K562 (cell line): ENCODE data around the gene ATOSA. TPM values are rescaled to one million over a fixed set of nuclear protein-coding genes. Genes with fewer than 3 reads are reported as not detected.

Experiments
- ATAC-seq: fragments of 200-7000 bp; cut with Tn5 transposase; 3 replicates; pipeline ENCODE4 v1.9.1; 2020; ENCODE audit warnings: moderate library complexity
- BruUV-seq: library from RNA; stranded (reverse); fragments of 400-500 nt; replicated peaks from 2 replicates; lab custom pipeline; 2021; lab: Mats Ljungman, UMichigan
- CTCF ChIA-PET: fragments of 300-600 bp; formaldehyde crosslinking; extraction: SDS; loops from one replicate; lab custom pipeline; 2021; ENCODE audit warnings: low intra/inter-chr PET ratio; lab: Yijun Ruan, JAX
- POLR2A ChIA-PET: fragments of 300-600, 350-650 bp; sonication (Branson Sonifier 250); formaldehyde crosslinking; extraction: SDS; loops from one replicate; lab custom pipeline; 2021; ENCODE audit warnings: antibody characterized with exemption, inconsistent platforms; lab: Yijun Ruan, JAX
- DNase-seq, 4 experiments: peaks; one replicate each; pipeline versions ENCODE4 v3.0.0 to v3.0.0-alpha.2; 2011 to 2018; ENCODE audit warnings: low spot score in 3 of 4, mixed read lengths in 3 of 4; ENCODE audit errors: extremely low read depth in 1 of 4
- FAIRE-seq: peaks from 2 replicates; lab custom pipeline; 2011; peaks lifted over from hg19 to GRCh38; lab: Jason Lieb, UNC
- H2AFZ ChIP-seq: 2 replicates; pipeline ENCODE4 v1.6.0; 2011; ENCODE audit warnings: low read depth, low read length, control low read depth, inconsistent platforms
- H3K27ac ChIP-seq: fragments of 200-600 bp; 3 replicates; pipeline ENCODE4 v1.8.0; 2011; ENCODE audit warnings: low read depth, mild to moderate bottlenecking, control low read depth, inconsistent platforms, low read length, moderate library complexity, mixed read lengths; ENCODE audit errors: extremely low read depth
- H3K27me3 ChIP-seq, 2 experiments: fragments of 300-600 bp in 1 of 2; 2 replicates in 1 of 2; 3 replicates in 1 of 2; pipeline versions ENCODE4 v1.6.0 to v1.8.0; 2011; ENCODE audit warnings: inconsistent platforms in 2 of 2, low read length in 2 of 2, mild to moderate bottlenecking in 1 of 2, mixed read lengths in 1 of 2, moderate library complexity in 1 of 2; ENCODE audit not compliant: control insufficient read depth in 2 of 2, insufficient read depth in 2 of 2
- H3K36me3 ChIP-seq: fragments of 300-600 bp; 3 replicates; pipeline ENCODE4 v1.8.0; 2011; ENCODE audit warnings: mild to moderate bottlenecking, low read length, inconsistent platforms; ENCODE audit not compliant: control insufficient read depth, insufficient read depth
- H3K4me1 ChIP-seq, 2 experiments: fragments of 200-600 bp in 1 of 2; replicated peaks in 1 of 2; 2 replicates in 1 of 2; 3 replicates in 1 of 2; pipeline versions ENCODE4 v1.5.1 to v1.8.0; 2011; ENCODE audit warnings: inconsistent platforms in 2 of 2, low read length in 2 of 2, mild to moderate bottlenecking in 1 of 2, mixed read lengths in 1 of 2, moderate library complexity in 1 of 2; ENCODE audit not compliant: control insufficient read depth in 2 of 2, insufficient read depth in 2 of 2
- H3K4me2 ChIP-seq: 2 replicates; pipeline ENCODE4 v1.6.1; 2011; ENCODE audit warnings: low read length, control low read depth, inconsistent platforms, mixed read lengths; ENCODE audit not compliant: insufficient read depth
- H3K4me3 ChIP-seq: fragments of 200-600 bp; sonication (generic), shearing (Covaris generic); 2 replicates; pipeline ENCODE4 v1.5.1; 2016; ENCODE audit warnings: control low read depth, inconsistent platforms
- H3K79me2 ChIP-seq: fragments of 200-600 bp; 3 replicates; pipeline ENCODE4 v1.8.0; 2011; ENCODE audit warnings: low read length, inconsistent platforms; ENCODE audit not compliant: control insufficient read depth, insufficient read depth
- H3K9ac ChIP-seq, 2 experiments: 2 replicates each; pipeline versions ENCODE4 v1.6.0 to v1.6.1; 2011; ENCODE audit warnings: low read depth in 2 of 2, low read length in 2 of 2, control low read depth in 1 of 2, inconsistent platforms in 1 of 2, mild to moderate bottlenecking in 1 of 2, mixed read lengths in 1 of 2; ENCODE audit not compliant: insufficient read depth in 1 of 2
- H3K9me1 ChIP-seq: one replicate; pipeline ENCODE4 v1.6.0; 2011; ENCODE audit warnings: inconsistent platforms, mild to moderate bottlenecking, low read length, moderate library complexity; ENCODE audit not compliant: control insufficient read depth, insufficient read depth
- H3K9me3 ChIP-seq: replicated peaks from 2 replicates; pipeline ENCODE4 v1.5.1; 2011; ENCODE audit warnings: low read depth, low read length, inconsistent platforms; ENCODE audit not compliant: control insufficient read depth, insufficient read depth
- H4K20me1 ChIP-seq: replicated peaks from 2 replicates; pipeline ENCODE4 v1.6.1; 2011; ENCODE audit warnings: low read length, inconsistent platforms, mixed read lengths; ENCODE audit not compliant: control insufficient read depth, insufficient read depth
- CBX8 ChIP-seq: fragments of 200-600 bp; sonication (generic); IDR thresholded peaks from 2 replicates; pipeline ENCODE4 v1.6.1; 2012; ENCODE audit warnings: borderline replicate concordance, mixed run types, low read depth, mild to moderate bottlenecking, moderate library complexity, mixed read lengths, low read length, control low read depth, inconsistent platforms; ENCODE audit not compliant: poor library complexity, severe bottlenecking; ENCODE audit errors: extremely low read depth
- CHD1 ChIP-seq: fragments of 200-600 bp; sonication (generic); IDR thresholded peaks from one replicate; pipeline ENCODE4 v1.6.1; 2012; ENCODE audit warnings: mild to moderate bottlenecking, moderate library complexity, low read length, inconsistent platforms
- DNMT1 ChIP-seq: fragments of 450-650 bp; IDR thresholded peaks from 2 replicates; pipeline ENCODE4 v1.6.1; 2016; ENCODE audit warnings: antibody characterized with exemption, mild to moderate bottlenecking
- EHMT2 ChIP-seq: fragments of 450-650 bp; IDR thresholded peaks from 2 replicates; pipeline ENCODE4 v1.6.1; 2018; ENCODE audit warnings: antibody characterized with exemption
- ETV1 ChIP-seq: fragments of 450-650 bp; conservative IDR thresholded peaks from 2 replicates; pipeline ENCODE4 v1.6.1; 2016; ENCODE audit warnings: missing genetic modification characterization, control low read depth, low read depth, missing compliant biosample characterization
- FOXJ3 ChIP-seq: sonication (generic); formaldehyde crosslinking; IDR thresholded peaks from 2 replicates; pipeline ENCODE4 v1.4.0; 2020; ENCODE audit warnings: mild to moderate bottlenecking, missing genetic modification reagents
- HDAC2 ChIP-seq: fragments of 450-650 bp; IDR thresholded peaks from 2 replicates; pipeline ENCODE4 v1.6.1; 2016; ENCODE audit warnings: mild to moderate bottlenecking
- HDAC8 ChIP-seq: fragments of 450-650 bp; IDR thresholded peaks from 2 replicates; pipeline ENCODE4 v1.6.1; 2016; ENCODE audit warnings: mild to moderate bottlenecking, missing genetic modification characterization, moderate library complexity, missing compliant biosample characterization
- HNRNPUL1 ChIP-seq: fragments of 200-400 bp; formaldehyde crosslinking; IDR thresholded peaks from 2 replicates; pipeline ENCODE4 v1.6.1; 2017; ENCODE audit warnings: low read length
- IFI16 ChIP-seq: fragments of 250-450 bp; sonication (Bioruptor Pico); IDR thresholded peaks from 2 replicates; pipeline ENCODE4 v2.1.2; 2022; ENCODE audit warnings: mild to moderate bottlenecking, inconsistent platforms
- KAT7 ChIP-seq: sonication (generic); formaldehyde crosslinking; IDR thresholded peaks from 2 replicates; pipeline ENCODE4 v1.8.0; 2022; ENCODE audit warnings: missing genetic modification reagents, mild to moderate bottlenecking, borderline replicate concordance
- KDM5B ChIP-seq: fragments of 200-600 bp; sonication (generic); IDR thresholded peaks from 2 replicates; pipeline ENCODE4 v1.6.1; 2012; ENCODE audit warnings: low read depth, mild to moderate bottlenecking, moderate library complexity, low read length, control low read depth, inconsistent platforms; ENCODE audit not compliant: insufficient replicate concordance
- MLX ChIP-seq, 2 experiments: fragments of 450-650 bp in 1 of 2; sonication (generic) in 1 of 2; formaldehyde crosslinking; conservative IDR thresholded peaks; 2 replicates each; pipeline versions ENCODE4 v1.4.0 to v1.8.1; 2020 to 2022; ENCODE audit warnings: mild to moderate bottlenecking in 1 of 2, missing genetic modification reagents in 1 of 2
- NR2C1 ChIP-seq, 2 experiments: fragments of 450-650 bp; IDR thresholded peaks; 2 replicates each; pipeline ENCODE4 v1.6.1; 2017; ENCODE audit warnings: mild to moderate bottlenecking in 2 of 2, antibody characterized with exemption in 1 of 2, inconsistent platforms in 1 of 2, missing compliant biosample characterization in 1 of 2, missing genetic modification characterization in 1 of 2
- PHF20 ChIP-seq: fragments of 450-650 bp; IDR thresholded peaks from 2 replicates; pipeline ENCODE4 v1.6.1; 2018; ENCODE audit not compliant: partially characterized antibody
- PURB ChIP-seq: sonication (generic); formaldehyde crosslinking; IDR thresholded peaks from 2 replicates; pipeline ENCODE4 v1.9.0; 2021; ENCODE audit warnings: low read depth, mild to moderate bottlenecking, missing genetic modification reagents
- SRSF9 ChIP-seq: fragments of 200-400 bp; formaldehyde crosslinking; IDR thresholded peaks from 2 replicates; pipeline ENCODE4 v1.6.1; 2017; ENCODE audit warnings: low read depth, low read length, borderline replicate concordance
- TAF15 ChIP-seq: fragments of 200-400 bp; formaldehyde crosslinking; IDR thresholded peaks from 2 replicates; pipeline ENCODE4 v1.6.1; 2017; ENCODE audit warnings: mild to moderate bottlenecking, low read depth, low read length, moderate library complexity
- VEZF1 ChIP-seq: fragments of 200-800 bp; sonication (Bioruptor generic); IDR thresholded peaks from 2 replicates; pipeline ENCODE4 v1.6.1; 2017; ENCODE audit warnings: missing genetic modification characterization, missing compliant biosample characterization
- YBX1 ChIP-seq: fragments of 450-650 bp; IDR thresholded peaks from 2 replicates; pipeline ENCODE4 v1.7.1; 2016; ENCODE audit warnings: mild to moderate bottlenecking
- ZBTB17 ChIP-seq: fragments of 450-650 bp; formaldehyde crosslinking; IDR thresholded peaks from 2 replicates; pipeline ENCODE4 v1.4.0; 2020; ENCODE audit warnings: mild to moderate bottlenecking
- WGBS: fragments of 100-300 bp; shearing (Covaris generic); methylation state at CpG from one replicate; pipeline ENCODE4 v1.1.6; 2016; ENCODE audit warnings: low coverage, mixed read lengths; ENCODE audit not compliant: insufficient coverage; ENCODE audit errors: missing lambda C conversion rate; 5-methylcytosine and 5-hydroxymethylcytosine counted together
- in situ Hi-C: fragments of 300-500 bp; cut with MboI; formaldehyde crosslinking; loops from 4 replicates; pipeline ENCODE4 v1.15.0; 2018; ENCODE audit warnings: inconsistent platforms, mixed read lengths
- intact Hi-C: fragments of 100-400 bp; cut with micrococcal nuclease; formaldehyde crosslinking; loops from 2 replicates; pipeline ENCODE4 v1.14.2; 2022
- polyA plus RNA-seq, 8 experiments: library from polyadenylated mRNA; depleted of rRNA in 4 of 8; stranded (reverse) in 5 of 8; unstranded in 3 of 8; fragments of >200 nt; fragmentation: Nextera tagmentation in 2 of 8; fragmentation: Illumina TruSeq in 1 of 8; extraction: Ambion mirVana in 2 of 8; extraction: Trizol in 1 of 8; gene quantifications; 2 replicates each; pipeline versions ENCODE4 v1.2.1 to v1.2.3, GENCODE V29; 2011 to 2014; ENCODE audit warnings: inconsistent platforms in 1 of 8, missing spikeins in 1 of 8
- total RNA-seq, 7 experiments: library from RNA; depleted of rRNA in 6 of 7; stranded (reverse); fragments of >200 nt in 6 of 7; fragmentation: Illumina TruSeq in 2 of 7; extraction: Trizol in 2 of 7; gene quantifications; 2 replicates each; pipeline versions ENCODE4 v1.2.1 to v1.2.3, GENCODE V29; 2011 to 2021; ENCODE audit warnings: low replicate concordance in 1 of 7

Gene ATOSA
- total and polyA plus RNA-seq, 9 of the 15 experiments (the other 6 are each of a cell fraction or from before 2014, with no cell fraction given): 2.0 to 6.1 (median 3.9) TPM

DNA sequence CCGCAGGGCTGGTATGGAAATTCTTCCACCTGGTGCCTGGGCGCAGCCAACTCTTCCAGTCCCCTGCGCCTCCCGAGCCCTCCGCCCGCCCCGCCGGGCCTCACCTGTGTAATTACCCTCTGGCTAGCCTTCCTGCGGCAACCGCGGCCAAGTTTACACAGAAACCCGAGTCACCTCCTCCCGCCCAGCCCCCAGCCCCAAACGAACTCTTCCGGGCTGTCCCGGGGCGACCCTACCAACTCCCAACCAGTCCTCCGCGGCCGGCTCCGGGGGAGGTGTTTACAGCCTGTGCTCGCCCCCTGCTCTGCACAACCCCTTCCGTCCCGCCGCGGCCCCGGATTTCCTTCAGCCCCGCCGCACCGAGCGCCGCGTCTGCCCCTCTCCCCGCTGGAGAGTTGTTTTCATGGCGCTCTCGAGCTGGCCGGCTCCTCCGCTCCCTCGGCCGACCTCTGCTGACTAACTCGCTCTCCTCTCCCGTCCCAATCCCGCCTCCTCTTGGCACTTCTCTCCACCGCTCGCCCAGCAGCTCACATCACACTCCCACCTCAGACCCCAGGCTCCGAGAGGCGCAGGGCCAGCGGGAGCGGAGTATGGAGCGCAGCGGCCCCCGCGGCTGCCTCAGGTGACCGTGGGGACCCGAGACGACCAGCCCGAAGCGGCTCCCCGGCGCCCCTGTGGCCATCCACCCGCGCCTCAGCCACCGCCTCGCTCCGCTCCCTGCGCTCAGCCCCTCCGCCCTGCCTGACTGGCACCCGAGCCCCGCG, 538 bp downstream of the ATOSA start:
- ChIA-PET CTCF (no interaction called here), POLR2A (interaction anchor here (0.6 to 1.1 kb wide), 5 partner anchors 9 to 433 kb away, joined by 3 to 5 read pairs (median 3); no protein-coding TSS in a partner anchor)
- no peaks in the 10 kb centered on the region for H4K20me1 ChIP-seq
- H3K9me3 ChIP-seq: no peaks in the 10 kb centered on the region
- H3K27me3 ChIP-seq: no peaks in the 10 kb centered on the region; a peak in 1 of 5 replicates
- in situ Hi-C loops: no loop called here
- intact Hi-C loops: loop anchor here (2.0 to 5.0 kb wide), 2 partner anchors 111 to 150 kb away; partner anchors contain the start of genes ARPP19 and MYO5A
- H3K27ac ChIP-seq: peak overlapping the region; percentile 80
- no peaks in the 10 kb centered on the region for H3K36me3 ChIP-seq
- ATAC-seq (peak; percentile 88), FAIRE-seq (no peak), DNase-seq (peak; percentile 33 to 59 (median 43))
- no TSS peak for BruUV-seq
- H3K4me2 ChIP-seq: peak overlapping the region; percentile 83
- peak overlapping the region; percentile 87 for H3K4me3 ChIP-seq
- no peaks in the 10 kb centered on the region for H3K79me2 ChIP-seq
- H3K4me1 ChIP-seq: peaks cover 10 to 14% of the 10 kb centered on the region in 2 experiments; a peak in 4 of 5 replicates
- peak overlapping the region; percentile 66 to 89; a peak in 3 of 4 replicates for H3K9ac ChIP-seq
- peak overlapping the region; percentile 94 for H2AFZ ChIP-seq
- WGBS: under 1% methylated on average over 31 of the region's 70 CpGs
- no peaks in the 10 kb centered on the region for H3K9me1 ChIP-seq
- no peak for TF ChIP-seq NR2C1 (IDR thresholded peaks at IDR 0.05)
- no peak for TF ChIP-seq NR2C1 (tag; IDR thresholded peaks at IDR 0.05)
- TF ChIP-seq HDAC8 (tag): no peak
- TF ChIP-seq SRSF9: no peak
- no peak for TF ChIP-seq YBX1
- TF ChIP-seq FOXJ3 (CRISPR knock-in tag): no peak
- no peak for TF ChIP-seq IFI16 (CRISPR knock-in tag)
- no peak for TF ChIP-seq DNMT1
- peak; percentile 53 for TF ChIP-seq KDM5B
- no peak for TF ChIP-seq ETV1
- no peak for TF ChIP-seq HDAC2
- 0 out of 4 replicates have a peak, but pooled peaks of 1 of the 2 experiments have one; percentile 4 for TF ChIP-seq MLX (CRISPR knock-in tag; conservative IDR thresholded peaks at IDR 0.05)
- no peak for TF ChIP-seq VEZF1
- TF ChIP-seq ZBTB17 (CRISPR knock-in tag): no peak
- TF ChIP-seq CBX8: no peak
- TF ChIP-seq PURB (CRISPR knock-in tag): no peak
- TF ChIP-seq KAT7 (CRISPR knock-in tag): peak; percentile 73; the same call in 1 of the 2 replicates
- no peak for TF ChIP-seq HNRNPUL1
- no peak for TF ChIP-seq TAF15
- TF ChIP-seq PHF20: peak; percentile 10
- TF ChIP-seq EHMT2: no peak
- peak; percentile 76 for TF ChIP-seq CHD1
